ENCODE data around the gene PDE8A.

PDE8A gene

GRCh38 chr15:85041230-85041629, 59.6 kb downstream of the PDE8A start:
- no peak for DNase-seq

- DNase-seq = no peak
Observed at GRCh38 chr15:85044251-85044853, 62.7 kb downstream of the PDE8A start.

- no peak for DNase-seq
Observed at GRCh38 chr15:85044894-85045293, 63.2 kb downstream of the PDE8A start.

DNA sequence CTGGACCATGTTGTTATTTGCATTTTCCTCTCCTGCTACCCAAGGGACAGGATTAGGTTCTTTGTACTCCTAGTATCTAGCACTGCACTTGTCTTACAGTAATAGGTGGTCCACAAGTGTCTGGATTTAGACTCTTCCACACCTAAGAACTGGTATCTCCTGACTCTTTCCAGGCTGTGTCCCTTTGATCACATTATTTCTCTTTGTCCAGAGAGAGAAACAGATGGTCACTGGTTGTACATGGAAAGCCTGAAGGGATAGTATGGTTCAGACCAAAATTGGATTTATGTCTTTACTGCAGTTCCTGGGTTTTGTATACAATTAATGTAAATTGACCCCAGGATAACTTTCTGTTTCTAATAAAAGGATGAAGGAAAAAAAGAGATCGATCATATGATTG, 64.0 kb downstream of the PDE8A start:
- no peak for DNase-seq

GRCh38 chr15:85047271-85047948, 65.8 kb downstream of the PDE8A start:
- no peak for DNase-seq

GRCh38 chr15:85048430-85048829, 66.8 kb downstream of the PDE8A start:
- no peak for DNase-seq

DNA sequence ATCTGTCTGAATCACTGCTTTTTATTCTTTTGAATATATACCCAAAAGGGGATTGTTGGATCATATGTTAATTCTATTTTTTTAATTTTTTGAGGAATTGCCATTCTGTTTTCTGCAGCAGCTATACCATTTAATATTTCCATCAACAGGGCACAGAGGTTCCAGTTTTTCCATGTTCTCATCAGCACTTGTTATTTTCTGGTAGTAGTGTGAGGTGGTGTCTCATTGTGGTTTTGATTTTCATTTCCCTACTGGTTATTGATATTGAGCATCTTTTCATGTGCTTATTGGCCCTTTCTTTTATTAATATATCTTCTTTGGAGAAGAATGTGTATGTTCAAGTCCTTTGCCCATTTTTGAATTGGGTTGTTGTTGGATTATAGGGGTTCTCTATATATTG, 68.1 kb downstream of the PDE8A start:
- no peak for DNase-seq

DNA sequence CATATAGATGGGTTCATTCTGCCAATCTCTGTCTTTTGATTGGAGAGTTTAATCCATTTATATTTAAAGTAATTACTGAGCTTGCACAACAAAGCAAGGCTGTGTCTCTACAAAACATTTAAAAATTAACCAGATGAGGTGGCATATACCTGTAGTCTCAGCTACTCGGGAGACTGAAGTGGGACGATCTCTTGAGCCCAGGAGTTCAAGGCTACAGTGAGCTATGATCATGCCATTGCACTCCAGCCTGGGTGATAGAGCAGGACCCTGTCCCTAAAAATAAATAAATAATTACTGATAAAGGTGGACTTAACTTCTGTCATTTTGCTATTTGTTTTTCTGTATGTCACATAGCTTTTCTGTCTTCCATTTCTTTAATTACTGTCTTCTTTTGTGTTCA, 78.1 kb downstream of the PDE8A start:
- no peak for DNase-seq

GRCh38 chr15:85062560-85062959, 80.9 kb downstream of the PDE8A start:
- DNase-seq = no peak

DNA sequence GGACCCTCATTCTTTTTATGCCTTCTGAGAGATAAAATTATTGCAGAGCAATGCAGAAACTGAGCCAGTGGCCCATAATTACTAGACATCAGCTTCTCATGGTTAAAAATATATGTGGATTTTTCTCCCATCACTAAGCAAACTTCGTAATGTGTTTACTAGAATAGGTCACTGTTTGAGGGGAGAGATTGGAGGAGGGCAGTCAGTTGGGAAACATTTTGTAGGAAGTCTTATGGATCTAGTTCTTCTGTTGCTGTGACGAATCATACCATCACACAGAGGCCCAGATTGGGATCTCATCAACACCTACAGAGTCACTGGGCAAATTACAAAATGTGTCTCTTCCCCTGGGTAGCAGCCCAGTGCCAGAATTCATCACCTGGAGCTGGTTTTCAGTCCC, 81.4 kb downstream of the PDE8A start:
- no peak for DNase-seq

DNA sequence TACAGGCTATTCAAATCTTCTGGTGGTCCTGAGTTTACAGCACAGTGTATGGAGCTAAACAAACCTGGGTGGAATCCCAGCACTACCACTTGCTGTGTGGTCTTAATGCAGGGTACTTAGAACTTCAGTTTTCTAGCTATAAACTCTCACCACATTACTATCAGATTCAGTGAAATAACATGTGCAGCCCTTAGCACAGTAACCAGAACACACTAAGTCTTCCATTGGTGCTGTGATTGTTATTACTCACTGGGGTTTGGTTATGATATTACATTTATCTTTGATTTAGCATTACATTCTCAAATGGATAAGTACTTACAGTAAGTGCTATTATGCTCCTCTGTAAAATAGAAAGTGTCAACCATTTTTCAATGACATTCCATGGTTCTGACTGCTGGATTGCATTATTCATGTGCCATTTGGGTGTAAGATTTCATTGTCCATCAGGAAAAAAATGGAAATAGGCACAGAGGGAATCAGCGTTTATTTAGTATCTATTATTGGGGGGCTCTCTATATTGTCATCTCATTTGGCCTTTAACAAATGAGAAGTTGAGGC, 81.9 kb downstream of the PDE8A start:
- no peak for DNase-seq

- no peak for DNase-seq
Observed at GRCh38 chr15:85064710-85065109, 83.1 kb downstream of the PDE8A start.

DNA sequence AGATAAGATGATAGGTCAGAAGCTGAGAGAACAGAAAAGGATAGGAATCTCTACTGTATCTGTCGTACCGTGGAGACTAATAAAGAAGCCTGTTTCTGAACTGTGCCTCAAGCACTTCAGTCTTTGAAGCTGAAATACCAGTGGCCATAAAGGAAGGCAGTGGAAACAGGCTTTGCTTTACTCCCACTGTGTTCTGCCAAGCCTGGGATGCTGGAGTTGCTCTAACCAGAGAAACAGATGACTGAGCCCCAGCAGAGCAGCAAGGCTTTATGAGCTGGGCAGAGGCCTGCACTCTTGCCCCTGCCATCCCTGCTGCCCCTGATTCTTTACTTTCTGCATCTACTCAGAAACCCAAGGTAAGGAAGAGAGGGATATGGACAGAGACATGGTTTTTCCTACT, 89.4 kb downstream of the PDE8A start:
- DNase-seq = no peak

DNA sequence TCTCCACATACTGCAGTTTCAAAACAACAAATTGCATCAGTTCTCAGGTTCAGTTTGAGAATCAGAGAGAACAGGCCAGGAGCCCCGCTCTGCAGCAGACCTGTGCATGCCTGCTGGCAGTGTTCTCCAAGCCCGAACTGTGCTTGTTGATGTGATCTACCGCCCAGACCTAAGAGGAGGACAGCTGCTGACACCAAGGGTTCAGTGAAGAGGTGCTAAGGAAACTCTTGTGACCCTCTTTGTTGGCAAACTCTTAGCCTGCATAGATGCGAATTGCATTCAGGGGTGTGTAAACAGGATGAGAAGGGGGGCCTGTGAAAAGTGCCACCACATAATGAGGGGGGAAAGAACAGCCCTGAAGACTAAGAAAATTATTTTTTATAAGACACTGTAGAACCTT, 89.8 kb downstream of the PDE8A start:
- no peak for DNase-seq

- DNase-seq = no peak
Observed at GRCh38 chr15:85072917-85073316, 91.3 kb downstream of the PDE8A start.

GRCh38 chr15:85073556-85074194, 92.0 kb downstream of the PDE8A start:
- no peak for DNase-seq

- DNase-seq = no peak
Observed at GRCh38 chr15:85086855-85087254, 105.2 kb downstream of the PDE8A start.

GRCh38 chr15:85088300-85088699, 106.6 kb downstream of the PDE8A start:
- DNase-seq = no peak

DNA sequence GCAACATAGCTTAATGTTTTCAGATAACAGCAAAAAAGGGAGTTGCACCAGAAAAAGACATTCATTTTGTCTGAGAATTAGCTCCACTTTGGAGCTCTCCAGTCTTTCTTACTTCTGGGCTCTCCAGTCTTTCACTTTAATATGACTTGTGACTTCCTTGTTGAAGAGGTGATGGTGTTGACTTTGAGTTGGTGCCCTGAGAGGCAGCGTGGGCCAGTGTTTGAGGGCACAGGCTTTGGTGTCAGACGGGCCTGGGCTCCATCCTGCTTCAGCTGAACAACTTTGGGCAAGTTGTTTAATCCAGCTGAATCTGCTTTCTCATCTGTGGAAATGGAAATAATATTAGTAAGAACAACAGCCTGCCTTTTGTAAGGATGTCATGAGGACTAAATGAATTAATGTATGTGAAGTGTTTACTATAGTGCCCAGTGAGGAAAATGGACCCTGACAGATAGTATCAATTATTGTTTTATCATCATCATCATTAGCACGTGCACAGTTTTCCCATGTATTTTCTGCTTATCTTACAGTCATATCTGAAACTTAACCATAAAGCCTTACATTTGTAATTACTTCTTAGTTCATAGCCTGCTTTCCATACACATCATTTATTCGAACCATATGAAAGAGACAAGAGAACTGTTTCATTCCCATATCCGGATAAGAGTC, 108.4 kb downstream of the PDE8A start:
- no peak for DNase-seq

- DNase-seq = no peak
Observed at GRCh38 chr15:85091990-85092389, 110.3 kb downstream of the PDE8A start.

GRCh38 chr15:85094685-85095084, 113.0 kb downstream of the PDE8A start:
- no peak for DNase-seq

DNA sequence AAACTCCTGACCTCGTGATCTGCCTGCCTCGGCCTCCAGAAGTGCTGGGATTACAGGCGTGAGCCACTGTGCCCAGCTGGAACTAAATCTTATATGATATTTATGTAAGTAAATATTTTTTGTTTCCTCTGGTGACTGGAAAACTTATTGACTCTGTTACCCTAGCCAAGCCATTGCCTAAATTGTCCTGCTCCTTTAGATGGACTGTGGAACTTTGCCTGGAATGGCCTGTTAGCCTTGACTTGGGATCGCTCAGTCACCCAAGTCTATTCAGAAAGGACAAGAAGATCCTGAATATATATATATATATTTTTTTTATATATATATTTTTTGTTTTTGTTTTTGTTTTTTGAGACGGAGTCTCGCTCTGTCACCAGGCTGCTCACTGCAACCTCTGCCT, 113.9 kb downstream of the PDE8A start:
- no peak for DNase-seq

GRCh38 chr15:85097250-85097649, 115.6 kb downstream of the PDE8A start:
- no peak for DNase-seq

DNA sequence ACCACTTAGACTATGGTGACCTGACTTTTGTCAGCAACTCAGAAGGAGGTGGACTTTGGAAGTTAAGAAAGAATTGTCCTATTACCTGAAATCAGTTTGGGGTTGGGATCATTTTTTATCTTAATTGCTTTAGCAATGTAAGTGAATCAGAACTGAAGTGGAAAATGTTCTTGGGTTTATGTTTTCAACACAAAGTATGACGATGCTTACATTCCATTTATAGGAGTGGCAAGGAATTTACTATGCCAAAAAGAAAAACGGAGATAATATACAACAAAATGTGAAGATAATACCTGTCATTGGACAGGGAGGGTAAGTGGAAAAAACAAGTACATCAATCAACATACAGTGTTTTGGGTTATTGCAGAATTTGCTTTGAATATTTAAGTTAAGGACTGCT, 116.1 kb downstream of the PDE8A start:
- no peak for DNase-seq
